Erythroblast (primary cell): Measurements from ENCODE around the gene CD83.

Source experiments
- GATA1 ChIP-seq: IDR thresholded peaks from 2 replicates; pipeline ENCODE4 v1.6.1; 2011; ENCODE audit warnings: low read depth, mild to moderate bottlenecking, control low read depth, low read length, moderate library complexity
- POLR2A ChIP-seq: IDR thresholded peaks from 2 replicates; pipeline ENCODE4 v1.6.1; 2011; ENCODE audit warnings: mild to moderate bottlenecking, low read length

GRCh38 chr6:14107711-14108494 lies 9.7 kb upstream of the CD83 start:
- TF ChIP-seq POLR2A: no peak
- no peak for TF ChIP-seq GATA1
